ENCODE data around the gene RAB7B. TPM values are rescaled to one million over a fixed set of nuclear protein-coding genes. Genes with fewer than 3 reads are reported as not detected.

RAB7B gene
- total and polyA plus RNA-seq, 9 donors: 0.12 to 11.5 (median 3.6) TPM

GRCh38 chr1:206039046-206039973 is 36.1 kb upstream of the RAB7B start:
- intact Hi-C loops (cut with DNase I): no loop called here

DNA sequence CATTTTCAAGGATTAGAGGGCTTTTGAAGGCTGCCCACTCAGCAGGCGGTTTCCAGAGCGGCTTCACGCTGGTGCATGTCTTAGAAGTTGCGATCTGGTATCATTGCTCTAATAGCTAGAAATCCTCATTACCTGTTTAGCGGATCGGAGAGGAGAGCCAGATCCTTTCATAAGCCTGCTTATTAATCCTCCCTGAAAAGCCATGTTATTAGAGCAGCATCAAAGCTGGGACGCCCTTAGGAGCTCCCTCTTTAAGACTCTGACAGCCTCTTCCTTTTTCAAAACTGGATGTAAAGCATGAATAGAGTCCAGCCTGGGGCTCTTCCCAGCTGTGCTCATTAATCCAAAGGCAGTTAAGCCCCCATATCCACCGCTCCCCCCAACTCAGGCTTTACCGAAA is 34.4 kb upstream of the RAB7B start:
- H3K27me3 ChIP-seq: no peaks in the 10 kb centered on the region
- no peak overlapping the region for H3K4me3 ChIP-seq
- H3K36me3 ChIP-seq: no peaks in the 10 kb centered on the region
- H3K4me1 ChIP-seq (ENCODE audit: insufficient read depth): peaks cover 3% of the 10 kb centered on the region
- H3K9me3 ChIP-seq: no peaks in the 10 kb centered on the region
- DNase-seq: no peak
- TF ChIP-seq CTCF (IDR thresholded peaks at IDR 0.05) (no peak), POLR2A (IDR thresholded peaks at IDR 0.05) (no peak), EP300 (IDR thresholded peaks at IDR 0.05) (no peak)
- intact Hi-C loops (cut with DNase I): no loop called here
- H3K27ac ChIP-seq: no peak overlapping the region
- 85 to 94% (median 89%) methylated on average over 9 of the region's 9 CpGs for WGBS, 3 donors

More at GRCh38 chr1:206039046-206039973, 36.1 kb upstream of the RAB7B start:
- no peaks in the 10 kb centered on the region for H3K27me3 ChIP-seq
- peaks cover 3% of the 10 kb centered on the region for H3K4me1 ChIP-seq (ENCODE audit: insufficient read depth)
- DNase-seq: no peak
- H3K4me3 ChIP-seq: no peak overlapping the region
- TF ChIP-seq CTCF (IDR thresholded peaks at IDR 0.05) (no peak), POLR2A (IDR thresholded peaks at IDR 0.05) (no peak), EP300 (IDR thresholded peaks at IDR 0.05) (no peak)
- H3K9me3 ChIP-seq: no peaks in the 10 kb centered on the region
- no peaks in the 10 kb centered on the region for H3K36me3 ChIP-seq
- H3K27ac ChIP-seq: no peak overlapping the region
- 38 to 54% (median 40%) methylated on average over 7 of the region's 7 CpGs for WGBS, 3 donors

GRCh38 chr1:206036663-206037455 is 33.7 kb upstream of the RAB7B start:
- H3K27me3 ChIP-seq: no peaks in the 10 kb centered on the region
- no peak for DNase-seq
- no peak overlapping the region for H3K4me3 ChIP-seq
- TF ChIP-seq POLR2A (IDR thresholded peaks at IDR 0.05) (no peak), CTCF (IDR thresholded peaks at IDR 0.05) (no peak), EP300 (IDR thresholded peaks at IDR 0.05) (no peak)
- peaks cover 5% of the 10 kb centered on the region for H3K4me1 ChIP-seq (ENCODE audit: insufficient read depth)
- H3K36me3 ChIP-seq: no peaks in the 10 kb centered on the region
- intact Hi-C loops (cut with DNase I): no loop called here
- H3K9me3 ChIP-seq: no peaks in the 10 kb centered on the region
- WGBS, 3 donors: 42 to 48% (median 45%) methylated on average over 2 of the region's 2 CpGs
- H3K27ac ChIP-seq: no peak overlapping the region

- Histone ChIP-seq H3K27ac (no peak overlapping the region), H3K27me3 (no peaks in the 10 kb centered on the region), H3K4me3 (no peak overlapping the region), H3K4me1 (ENCODE audit: insufficient read depth) (peaks cover 5% of the 10 kb centered on the region), H3K36me3 (no peaks in the 10 kb centered on the region), H3K9me3 (no peaks in the 10 kb centered on the region)
- TF ChIP-seq EP300 (IDR thresholded peaks at IDR 0.05) (no peak), CTCF (IDR thresholded peaks at IDR 0.05) (no peak), POLR2A (IDR thresholded peaks at IDR 0.05) (no peak)
- WGBS, 3 donors: 62 to 76% (median 75%) methylated on average over 5 of the region's 5 CpGs
- DNase-seq: no peak
- intact Hi-C loops (cut with DNase I): no loop called here
Observed at GRCh38 chr1:206035027-206035426, 31.8 kb upstream of the RAB7B start.

All from ovary (tissue), 9 donors.